HG03097 (cell line): Measurements from ENCODE around the gene FAM3C.
"Not testable (repeated sequence)": the region's sequence is repeated elsewhere in the genome, so short reads cannot be mapped to it uniquely, and the experiment has no call there.

Experiments
- ATAC-seq: cut with Tn5 transposase; IDR thresholded peaks from one replicate; pipeline ENCODE4 v1.9.1; 2021; ENCODE audit not compliant: unreplicated experiment, low FRiP score

Gene FAM3C

DNA sequence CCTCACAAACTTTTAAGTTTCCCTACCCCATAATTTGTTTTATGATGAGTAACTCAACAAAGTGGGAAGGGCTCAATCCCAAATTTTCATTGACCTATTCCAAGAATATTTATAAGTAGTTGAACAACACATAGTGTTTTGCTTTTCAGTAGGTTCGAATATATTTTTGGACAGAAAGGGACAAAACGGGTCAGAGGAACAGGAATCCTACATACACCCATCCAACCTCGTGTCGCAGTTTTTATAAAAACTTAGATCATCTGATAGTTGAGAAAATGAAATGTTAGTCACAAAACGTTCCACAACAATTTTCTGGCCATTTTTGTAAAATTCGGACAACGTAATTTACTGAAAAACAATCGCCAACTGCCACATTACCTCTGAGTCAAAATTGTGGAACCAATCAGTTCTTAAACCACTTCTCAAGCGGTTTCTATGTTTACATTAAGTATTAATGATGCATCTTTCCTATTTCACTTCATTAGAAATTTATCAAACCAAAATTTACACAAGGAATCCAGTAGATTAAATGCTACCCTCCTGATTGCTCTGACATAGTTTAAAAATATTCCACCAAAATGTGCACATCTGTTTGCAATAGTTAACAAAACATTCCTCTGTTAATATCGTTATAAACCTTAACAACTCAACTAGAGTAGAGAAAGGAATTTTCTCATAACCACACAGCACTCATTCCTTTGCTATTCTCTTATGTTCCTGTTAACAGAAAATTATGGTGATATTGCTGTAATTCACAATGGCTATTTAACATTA lies 61.0 kb downstream of the FAM3C start:
- no peak for ATAC-seq

DNA sequence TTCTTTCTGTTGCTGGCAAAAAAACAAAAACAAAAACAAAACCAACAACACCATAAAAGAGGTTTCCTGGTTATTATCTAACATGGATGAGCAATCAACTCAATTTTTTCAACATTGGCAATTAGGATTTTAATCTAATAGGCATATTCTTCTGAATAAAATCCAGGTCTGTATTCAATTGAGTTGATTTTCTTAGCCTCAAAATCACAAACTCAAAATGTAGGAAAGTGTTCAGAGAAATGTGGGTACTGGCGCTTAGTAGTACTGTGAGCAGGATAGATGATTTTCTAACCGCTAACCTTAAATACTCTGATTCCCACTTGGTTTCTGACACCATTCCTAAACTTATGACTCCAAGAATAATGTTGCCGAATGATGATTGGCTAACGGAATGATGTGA lies 61.7 kb downstream of the FAM3C start:
- no peak for ATAC-seq

DNA sequence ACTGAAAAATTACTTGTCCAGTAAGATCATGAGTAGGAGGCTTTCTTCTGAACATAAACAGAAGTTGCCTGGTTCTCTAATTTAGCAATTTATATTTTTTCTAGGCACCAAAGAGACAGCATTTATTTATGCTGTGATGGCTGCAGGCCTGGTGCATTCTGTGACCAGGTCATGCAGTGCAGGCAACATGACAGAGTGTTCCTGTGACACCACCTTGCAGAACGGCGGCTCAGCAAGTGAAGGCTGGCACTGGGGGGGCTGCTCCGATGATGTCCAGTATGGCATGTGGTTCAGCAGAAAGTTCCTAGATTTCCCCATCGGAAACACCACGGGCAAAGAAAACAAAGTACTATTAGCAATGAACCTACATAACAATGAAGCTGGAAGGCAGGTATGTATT lies 64.5 kb downstream of the FAM3C start:
- ATAC-seq = no peak

DNA sequence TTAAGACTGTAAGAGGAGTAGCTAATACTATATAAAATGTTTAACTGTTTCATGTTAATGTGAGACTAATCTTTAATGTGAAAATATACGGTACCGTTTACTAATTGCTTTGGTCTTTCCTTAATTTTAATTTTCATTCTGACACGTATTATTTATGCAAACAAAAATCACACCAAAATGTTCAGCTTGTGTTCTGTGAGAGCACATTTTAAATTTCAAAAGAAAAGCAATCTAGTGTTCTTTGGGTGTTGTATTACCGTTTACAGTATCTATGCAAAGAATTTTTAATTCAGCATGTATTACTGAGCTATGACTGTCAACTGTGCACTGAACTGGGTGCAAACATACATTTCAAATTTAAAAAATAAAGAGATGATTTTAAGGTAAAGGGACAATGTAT lies 65.1 kb downstream of the FAM3C start:
- no peak for ATAC-seq

DNA sequence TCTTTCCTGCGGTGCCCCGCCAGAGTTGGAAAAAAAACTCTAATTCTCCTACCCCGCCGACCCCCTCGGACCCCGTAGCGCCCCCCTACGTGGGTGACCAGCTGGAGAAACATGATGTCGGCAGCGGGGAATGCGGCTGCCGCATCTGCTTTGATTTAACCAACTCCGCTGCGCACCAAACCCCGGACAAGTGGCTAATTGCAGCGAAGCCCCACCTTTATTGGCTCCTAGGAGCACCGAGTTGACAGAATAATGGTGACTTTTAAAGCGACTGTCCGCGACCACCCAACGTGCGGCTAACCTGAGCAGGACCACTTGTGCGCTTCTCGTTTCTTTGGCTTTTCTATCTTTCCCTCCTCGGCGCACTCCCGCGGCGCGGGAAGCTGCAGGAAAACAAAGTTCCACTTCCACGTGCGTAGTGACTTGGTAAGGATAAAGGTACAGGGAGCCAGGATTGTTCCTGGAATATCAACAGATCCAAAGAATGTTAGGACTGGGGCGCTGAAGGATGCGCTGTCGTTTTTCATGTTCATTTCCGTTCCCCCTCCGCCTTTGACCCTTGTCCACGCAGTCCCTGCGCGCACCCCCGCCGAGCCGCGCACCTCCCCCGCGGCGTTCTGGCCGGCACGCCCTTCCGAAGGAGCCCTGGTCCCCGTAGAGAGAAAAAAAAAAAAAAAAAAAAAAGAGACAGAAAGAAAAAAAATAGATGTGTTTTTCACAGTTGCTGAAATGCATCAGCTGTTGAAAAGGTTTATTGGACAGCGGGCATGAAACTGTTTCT lies 65.9 kb downstream of the FAM3C start:
- ATAC-seq = no peak

DNA sequence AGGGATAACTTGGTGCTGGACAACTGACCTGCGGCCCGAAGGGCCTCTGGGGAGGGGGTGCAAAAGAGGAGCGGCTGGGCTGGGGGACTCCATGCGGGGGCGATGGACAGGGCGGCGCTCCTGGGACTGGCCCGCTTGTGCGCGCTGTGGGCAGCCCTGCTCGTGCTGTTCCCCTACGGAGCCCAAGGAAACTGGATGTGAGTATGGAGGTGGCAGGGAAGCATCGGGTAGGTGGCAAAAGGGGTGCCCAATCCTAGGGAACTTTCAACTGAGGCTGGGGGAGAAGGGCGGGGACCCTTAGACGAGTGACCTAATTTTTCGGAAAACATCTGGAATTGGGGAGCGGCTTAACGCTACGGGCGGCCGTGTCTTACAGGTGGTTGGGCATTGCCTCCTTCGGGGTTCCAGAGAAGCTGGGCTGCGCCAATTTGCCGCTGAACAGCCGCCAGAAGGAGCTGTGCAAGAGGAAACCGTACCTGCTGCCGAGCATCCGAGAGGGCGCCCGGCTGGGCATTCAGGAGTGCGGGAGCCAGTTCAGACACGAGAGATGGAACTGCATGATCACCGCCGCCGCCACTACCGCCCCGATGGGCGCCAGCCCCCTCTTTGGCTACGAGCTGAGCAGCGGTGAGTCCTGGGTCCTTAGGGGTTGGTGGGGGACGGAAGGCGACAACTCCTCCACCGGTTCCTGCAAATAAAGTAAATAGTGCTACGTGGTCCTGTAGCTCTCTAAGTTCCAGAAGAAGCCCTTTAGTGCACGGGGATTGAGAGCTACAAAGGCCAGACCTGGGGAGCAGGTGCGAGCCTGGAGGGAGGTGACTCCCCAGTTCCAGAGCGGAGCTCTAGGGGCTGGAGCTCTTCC lies 66.7 kb downstream of the FAM3C start:
- no peak for ATAC-seq

DNA sequence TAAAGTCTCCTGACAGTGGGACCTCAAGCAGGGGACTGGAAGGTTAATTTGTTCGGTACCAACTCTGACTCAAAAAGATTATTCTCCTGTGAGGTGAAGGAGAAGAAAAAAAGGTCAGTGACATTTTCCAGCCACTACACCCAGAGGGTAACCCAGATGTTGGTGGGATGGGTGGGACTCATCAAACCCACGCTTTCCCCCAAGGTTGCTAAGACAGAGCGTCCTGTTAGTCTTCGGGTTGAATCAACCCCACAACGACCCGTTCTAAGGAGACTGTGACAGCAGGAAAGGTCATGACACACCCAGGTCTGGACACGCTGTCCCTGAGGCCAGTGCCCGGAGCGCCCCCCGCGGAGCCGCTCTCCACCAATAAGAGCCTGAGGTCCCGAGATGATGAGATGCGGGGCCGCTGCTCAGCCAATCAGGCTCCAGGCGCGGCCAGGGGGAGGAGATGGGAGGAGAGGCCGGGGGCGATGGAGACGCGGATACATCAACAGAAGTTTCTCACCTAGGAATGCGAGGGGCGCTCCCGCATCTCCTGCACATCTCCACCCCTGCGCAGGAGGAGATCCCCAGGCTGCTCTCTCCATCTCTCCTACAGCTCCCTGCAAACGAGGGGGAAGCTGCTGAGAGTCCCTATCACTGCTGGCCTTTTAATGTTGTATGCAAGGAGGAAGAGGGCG lies 67.5 kb downstream of the FAM3C start, which contains the start of gene WNT16:
WNT16 (plus strand) TSS at position 493 of the 683 bp plus-strand sequence. CDS start 293 bp downstream, outside the sequence.
- ATAC-seq = no peak

DNA sequence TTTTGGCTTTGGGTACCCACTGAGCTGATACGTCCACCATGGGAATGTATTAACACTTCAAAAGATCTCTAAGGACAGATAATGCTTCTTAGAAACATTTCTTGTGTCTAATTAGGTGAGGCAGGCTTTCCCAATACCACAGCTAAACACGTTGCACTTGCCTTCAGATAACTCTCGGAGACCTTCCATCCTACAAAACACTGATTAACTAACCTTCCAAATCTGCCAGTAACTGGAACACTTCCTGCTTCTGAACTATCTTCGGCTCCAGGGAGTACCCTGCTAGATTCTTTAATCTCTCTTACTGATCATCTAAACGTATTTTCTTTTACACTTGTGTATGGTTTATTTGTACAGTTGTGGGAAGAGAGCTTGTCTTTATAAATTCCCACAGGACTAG lies 68.4 kb downstream of the FAM3C start:
- ATAC-seq = no peak

DNA sequence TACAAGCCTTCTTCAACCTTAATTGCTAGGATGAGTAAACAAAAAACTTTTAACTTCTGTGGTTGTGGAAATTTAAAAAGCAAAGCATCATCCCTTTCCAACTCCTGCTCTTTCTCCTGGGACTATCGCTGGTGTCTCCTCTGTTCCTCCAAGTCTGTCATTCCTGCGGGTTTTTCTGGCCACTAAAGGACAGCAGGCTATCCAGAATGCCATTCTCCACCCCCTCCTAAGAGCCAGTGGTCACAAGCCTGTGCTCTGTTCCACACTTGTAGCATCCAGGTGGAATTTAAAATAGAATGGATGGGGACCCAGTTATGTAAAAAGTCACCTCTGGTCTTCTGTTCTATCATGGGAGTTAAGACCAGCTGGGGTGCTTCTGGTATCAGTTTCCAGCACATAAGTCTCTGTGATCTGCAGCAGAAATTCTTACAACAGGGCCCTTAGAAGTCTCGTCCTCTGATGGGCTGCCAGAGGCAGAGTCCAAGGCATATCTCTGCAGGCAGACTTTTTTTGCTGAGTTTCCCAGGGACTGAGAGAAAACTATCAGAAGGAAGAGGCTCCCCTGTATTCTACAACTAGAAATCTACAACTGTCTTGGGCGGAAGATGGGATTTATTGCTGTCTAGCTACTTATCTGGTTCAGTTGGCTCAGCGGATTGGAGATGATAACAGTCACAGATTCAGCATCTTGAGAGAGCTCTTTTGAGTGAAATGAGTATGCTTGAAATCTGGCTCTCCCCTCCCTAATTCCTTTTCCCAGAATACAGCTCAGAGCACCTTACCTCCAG lies 72.4 kb downstream of the FAM3C start:
- ATAC-seq = no peak

DNA sequence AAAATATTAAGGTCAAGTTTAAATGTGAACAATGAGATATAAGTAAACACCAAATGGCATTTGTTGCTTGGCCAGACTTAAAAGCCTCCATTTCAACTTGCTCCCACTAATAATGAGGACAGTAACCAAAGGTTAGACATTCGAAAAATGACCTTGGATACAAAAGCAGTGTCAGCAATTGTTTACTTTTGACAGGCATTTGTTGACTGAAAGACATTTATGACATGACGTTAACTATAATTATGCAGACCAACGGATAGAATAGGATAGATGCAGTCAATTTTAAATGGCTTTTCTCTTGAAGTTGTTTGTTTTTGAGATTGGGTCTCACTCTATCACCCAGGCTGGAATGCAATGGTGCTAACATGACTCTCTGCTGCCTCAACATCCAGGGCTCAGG lies 73.6 kb downstream of the FAM3C start:
- no peak for ATAC-seq

DNA sequence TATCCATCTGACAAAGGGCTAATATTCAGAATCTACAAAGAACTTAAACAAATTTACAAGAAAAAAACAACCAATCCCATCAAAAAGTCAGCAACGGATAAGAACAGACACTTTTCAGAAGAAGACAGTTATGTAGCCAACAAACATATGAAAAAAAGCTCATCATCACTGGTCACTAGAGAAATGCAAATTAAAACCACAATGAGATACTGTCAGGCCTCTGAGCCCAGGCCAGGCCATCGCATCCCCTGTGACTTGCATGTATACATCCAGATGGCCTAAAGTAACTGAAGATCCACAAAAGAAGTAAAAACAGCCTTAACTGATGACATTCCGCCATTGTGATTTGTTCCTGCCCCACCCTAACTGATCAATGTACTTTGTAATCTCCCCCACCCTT lies 80.9 kb downstream of the FAM3C start:
- not testable (repeated sequence) for ATAC-seq

DNA sequence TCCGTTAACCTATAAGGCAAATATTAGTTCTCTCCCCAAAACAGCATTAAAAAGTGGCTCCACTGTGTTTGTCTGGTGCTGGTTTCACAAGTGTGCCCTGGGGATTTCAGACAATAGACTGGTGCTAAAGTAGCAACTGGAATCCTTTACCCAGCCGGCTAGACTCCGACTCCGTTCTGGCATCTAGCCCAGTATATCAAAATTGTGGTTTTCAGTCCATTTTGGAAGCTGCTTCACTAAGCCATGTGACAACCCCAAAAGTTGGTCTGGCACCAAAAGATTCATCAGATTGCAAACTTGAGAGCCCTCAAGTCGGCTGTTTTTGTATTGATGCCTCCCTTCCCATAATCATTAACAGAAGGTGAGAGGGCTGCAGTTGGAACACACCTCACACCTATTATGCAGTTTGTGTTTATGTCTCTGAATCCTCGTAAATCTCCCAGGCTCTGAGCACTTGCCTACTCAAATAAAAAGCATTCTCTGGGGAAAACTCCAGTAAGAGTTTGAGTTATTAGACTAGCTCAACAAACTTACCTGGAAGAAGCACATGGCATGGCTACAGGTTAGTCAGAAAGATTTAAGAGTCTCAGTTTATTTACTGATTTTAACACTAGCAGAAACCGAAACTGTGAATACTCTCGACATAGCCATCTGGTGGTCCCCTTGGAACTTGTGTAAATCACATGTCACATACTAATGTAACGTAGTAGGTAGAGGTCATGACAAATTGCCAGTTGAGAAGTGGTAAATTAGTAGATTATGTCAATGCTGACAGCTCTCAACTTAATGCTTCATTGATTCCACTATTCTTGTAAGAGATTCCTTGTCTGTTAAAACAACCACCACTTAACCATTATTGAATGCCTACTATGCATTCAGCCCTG lies 82.1 kb downstream of the FAM3C start:
- peak; percentile 95 for ATAC-seq

DNA sequence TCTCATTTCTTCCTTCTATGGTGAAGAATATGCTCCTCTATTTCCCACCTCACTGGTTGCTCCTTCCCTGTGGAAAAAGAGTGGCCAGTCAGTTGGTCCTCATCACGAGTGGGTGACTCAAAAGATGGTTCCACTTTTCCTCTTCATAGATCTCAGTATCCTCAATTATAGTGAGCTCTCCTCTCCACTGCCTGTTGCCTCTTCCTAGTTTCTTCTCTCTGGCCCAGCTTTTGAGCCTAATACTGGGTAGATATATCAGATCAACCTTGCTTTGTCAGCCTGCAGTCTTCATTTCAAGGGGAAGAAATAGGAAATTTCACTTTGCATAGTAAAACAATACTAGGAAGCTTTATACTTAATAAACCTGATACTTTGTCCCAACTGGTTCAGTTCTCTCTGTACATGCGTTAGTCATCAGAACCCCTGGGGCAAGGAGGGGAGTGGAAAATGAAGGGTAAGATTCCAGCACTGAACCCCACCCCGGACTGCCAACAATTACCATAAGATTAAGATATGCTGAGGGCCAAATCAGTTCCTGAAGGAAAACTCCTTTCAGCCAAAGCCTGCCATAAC lies 82.8 kb downstream of the FAM3C start:
- ATAC-seq = peak; percentile 7

DNA sequence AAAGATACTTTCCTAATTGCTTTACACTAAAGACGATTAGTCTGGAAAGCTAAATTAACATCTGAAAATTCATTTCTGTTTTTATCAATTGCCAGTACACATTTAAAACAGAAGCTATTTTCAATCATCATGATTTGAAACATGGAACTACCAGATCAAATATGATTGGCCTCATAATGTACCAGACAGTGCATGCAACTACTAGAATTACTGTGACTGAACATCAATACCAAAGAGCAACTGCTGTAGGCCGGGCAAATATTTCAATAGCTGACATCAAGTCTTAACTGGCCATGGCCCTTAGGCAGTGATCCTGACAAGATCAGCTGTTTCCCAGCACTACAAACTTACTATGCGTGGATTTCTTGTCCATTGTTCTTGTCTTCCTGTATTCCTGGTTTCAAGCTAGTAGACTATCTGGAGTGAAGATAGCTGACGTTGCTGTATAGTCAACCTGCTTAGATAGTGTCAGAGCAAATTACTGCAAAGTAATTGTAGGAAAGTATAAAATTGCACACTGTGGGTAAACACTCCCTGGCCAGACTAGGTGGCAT lies 89.0 kb downstream of the FAM3C start:
- no peak for ATAC-seq

DNA sequence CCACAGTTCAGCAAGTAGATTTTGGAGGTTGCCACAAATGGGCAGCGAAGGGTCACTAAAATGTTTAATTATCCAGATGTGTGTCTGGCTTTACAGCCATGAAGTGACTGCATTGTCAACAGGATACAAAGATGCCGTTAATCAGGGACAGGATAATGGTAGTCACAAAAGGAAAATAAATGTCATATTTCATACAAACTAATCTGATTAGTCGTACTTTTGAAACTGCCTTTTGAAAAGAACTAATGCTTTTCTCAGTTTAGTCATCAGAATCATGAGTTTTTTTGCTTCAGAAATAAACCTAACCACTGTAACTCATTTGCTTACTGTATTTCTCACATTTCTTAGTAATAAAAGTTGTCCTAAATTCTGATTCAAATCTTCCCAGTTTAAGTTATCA lies 89.5 kb downstream of the FAM3C start:
- no peak for ATAC-seq

DNA sequence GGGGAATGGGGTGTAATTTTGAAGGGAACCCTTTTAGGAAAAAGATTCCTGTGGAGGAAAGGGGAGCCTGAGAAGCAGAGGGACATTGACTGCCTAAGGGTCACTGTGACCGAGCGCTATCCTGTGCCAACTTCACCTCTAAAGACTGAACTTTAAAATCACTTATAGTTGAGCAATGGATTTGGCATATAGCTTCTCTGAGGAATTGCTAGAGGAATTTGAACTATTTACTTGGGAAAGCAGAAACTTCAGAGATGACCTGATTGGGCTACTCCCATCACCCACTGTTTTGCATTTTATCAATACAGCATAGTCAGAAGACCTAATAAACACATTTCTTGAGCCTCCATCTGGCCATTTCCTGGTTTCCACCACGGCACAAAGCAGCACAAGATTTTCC lies 91.0 kb downstream of the FAM3C start:
- ATAC-seq = no peak

DNA sequence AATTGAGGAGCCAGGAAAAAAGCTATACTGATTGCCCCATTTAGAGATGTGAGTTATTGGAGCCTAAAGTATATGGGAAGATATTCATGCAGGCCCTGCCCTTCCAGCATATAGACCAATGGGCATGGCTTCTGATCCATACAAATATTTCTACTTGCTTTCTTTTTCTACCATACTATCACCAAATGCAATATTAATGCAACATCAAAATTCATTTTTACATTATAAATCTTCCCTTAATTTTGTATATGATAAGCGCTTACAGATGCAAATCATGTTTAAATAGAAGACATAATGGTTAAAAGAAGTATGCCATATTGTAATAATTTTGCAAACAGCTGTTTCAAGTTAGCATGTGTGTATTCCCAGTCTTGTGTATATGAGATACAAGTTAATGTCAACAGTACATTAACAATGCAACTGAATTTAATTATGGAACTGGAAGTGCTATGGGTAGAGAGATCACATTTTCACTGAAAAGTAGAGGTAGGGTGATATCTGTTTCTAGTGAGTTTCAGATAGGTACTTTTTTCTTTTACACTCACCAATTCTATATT lies 91.9 kb downstream of the FAM3C start:
- no peak for ATAC-seq
